ENCODE results near the gene DOC2A.
"Not testable (repeated sequence)": the region's sequence is repeated elsewhere in the genome, so short reads cannot be mapped to it uniquely, and the experiment has no call there.

DNA sequence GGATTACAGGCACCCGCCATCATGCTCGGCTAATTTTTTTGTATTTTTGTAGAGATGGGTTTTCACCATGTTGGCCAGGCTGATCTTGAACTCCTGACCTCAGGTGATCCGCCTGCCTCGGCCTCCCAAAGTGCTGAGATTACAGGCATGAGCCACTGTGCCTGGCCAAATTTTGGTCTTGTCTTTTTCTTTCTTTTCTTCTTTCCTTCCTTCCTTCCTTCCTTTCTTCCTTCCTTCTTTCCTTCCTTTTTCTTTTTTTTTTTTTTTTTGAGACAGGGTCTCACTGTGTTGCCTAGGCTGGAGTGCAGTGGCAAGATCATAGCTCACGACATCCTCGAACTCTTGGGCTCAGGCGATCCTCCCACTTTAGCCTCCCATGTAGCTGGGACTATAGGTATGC is 4.6 kb upstream of the DOC2A start:
- TF ChIP-seq, protein P1, sequence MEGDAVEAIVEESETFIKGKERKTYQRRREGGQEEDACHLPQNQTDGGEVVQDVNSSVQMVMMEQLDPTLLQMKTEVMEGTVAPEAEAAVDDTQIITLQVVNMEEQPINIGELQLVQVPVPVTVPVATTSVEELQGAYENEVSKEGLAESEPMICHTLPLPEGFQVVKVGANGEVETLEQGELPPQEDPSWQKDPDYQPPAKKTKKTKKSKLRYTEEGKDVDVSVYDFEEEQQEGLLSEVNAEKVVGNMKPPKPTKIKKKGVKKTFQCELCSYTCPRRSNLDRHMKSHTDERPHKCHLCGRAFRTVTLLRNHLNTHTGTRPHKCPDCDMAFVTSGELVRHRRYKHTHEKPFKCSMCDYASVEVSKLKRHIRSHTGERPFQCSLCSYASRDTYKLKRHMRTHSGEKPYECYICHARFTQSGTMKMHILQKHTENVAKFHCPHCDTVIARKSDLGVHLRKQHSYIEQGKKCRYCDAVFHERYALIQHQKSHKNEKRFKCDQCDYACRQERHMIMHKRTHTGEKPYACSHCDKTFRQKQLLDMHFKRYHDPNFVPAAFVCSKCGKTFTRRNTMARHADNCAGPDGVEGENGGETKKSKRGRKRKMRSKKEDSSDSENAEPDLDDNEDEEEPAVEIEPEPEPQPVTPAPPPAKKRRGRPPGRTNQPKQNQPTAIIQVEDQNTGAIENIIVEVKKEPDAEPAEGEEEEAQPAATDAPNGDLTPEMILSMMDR (IDR thresholded peaks at IDR 0.05; ENCODE audit: low read length) = not testable (repeated sequence)
- TF ChIP-seq EZH2 (IDR thresholded peaks at IDR 0.05; ENCODE audit: borderline replicate concordance, low read length) = not testable (repeated sequence)
